ENCODE measurements around the gene DGKA.

DNA sequence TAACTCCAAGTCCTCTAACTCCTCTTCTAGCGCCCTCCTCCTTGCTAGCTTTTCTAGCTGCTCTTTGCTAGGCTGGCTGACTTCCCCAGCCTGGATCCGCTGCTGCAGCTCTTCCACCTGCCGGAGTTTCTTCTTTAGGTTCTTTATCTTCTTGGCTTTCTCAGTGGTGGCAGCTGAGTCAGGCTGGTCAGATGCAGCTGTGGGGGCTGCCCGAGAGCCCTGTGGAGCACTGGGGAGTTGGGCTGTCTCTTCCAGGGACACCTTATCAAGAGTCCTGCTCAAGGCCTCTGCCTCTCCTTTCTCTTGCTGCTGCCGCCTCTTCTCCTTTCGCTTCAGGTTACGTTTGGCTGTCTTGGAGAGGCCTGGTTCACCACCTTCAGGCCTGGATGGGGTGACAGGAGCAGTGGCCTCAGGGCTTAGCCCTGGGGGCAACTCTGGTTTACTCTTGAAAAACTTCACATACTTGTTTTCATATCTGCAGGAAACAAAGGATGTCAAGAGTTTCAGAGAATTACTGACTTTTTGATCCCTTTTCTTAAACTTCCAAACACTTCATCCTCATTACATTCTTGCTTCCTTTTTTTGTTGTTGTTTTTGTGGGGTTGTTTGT, 29.0 kb upstream of the DGKA start:
- TF ChIP-seq, protein P1, sequence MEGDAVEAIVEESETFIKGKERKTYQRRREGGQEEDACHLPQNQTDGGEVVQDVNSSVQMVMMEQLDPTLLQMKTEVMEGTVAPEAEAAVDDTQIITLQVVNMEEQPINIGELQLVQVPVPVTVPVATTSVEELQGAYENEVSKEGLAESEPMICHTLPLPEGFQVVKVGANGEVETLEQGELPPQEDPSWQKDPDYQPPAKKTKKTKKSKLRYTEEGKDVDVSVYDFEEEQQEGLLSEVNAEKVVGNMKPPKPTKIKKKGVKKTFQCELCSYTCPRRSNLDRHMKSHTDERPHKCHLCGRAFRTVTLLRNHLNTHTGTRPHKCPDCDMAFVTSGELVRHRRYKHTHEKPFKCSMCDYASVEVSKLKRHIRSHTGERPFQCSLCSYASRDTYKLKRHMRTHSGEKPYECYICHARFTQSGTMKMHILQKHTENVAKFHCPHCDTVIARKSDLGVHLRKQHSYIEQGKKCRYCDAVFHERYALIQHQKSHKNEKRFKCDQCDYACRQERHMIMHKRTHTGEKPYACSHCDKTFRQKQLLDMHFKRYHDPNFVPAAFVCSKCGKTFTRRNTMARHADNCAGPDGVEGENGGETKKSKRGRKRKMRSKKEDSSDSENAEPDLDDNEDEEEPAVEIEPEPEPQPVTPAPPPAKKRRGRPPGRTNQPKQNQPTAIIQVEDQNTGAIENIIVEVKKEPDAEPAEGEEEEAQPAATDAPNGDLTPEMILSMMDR (conservative IDR thresholded peaks at IDR 0.05; ENCODE audit: low read length), result no peak
- TF ChIP-seq EZH2phosphoT487 (IDR thresholded peaks at IDR 0.05; ENCODE audit: borderline replicate concordance, low read depth, low read length), result no peak
